HG03280 (cell line): ENCODE data around the gene LAMB4.

Experiments
- ATAC-seq: cut with Tn5 transposase; IDR thresholded peaks from one replicate; pipeline ENCODE4 v1.9.1; 2021; ENCODE audit warnings: mild to moderate bottlenecking, moderate library complexity; ENCODE audit not compliant: unreplicated experiment

Gene LAMB4

GRCh38 chr7:107999779-108000560 is 130.2 kb downstream of the LAMB4 start:
- no peak for ATAC-seq

DNA sequence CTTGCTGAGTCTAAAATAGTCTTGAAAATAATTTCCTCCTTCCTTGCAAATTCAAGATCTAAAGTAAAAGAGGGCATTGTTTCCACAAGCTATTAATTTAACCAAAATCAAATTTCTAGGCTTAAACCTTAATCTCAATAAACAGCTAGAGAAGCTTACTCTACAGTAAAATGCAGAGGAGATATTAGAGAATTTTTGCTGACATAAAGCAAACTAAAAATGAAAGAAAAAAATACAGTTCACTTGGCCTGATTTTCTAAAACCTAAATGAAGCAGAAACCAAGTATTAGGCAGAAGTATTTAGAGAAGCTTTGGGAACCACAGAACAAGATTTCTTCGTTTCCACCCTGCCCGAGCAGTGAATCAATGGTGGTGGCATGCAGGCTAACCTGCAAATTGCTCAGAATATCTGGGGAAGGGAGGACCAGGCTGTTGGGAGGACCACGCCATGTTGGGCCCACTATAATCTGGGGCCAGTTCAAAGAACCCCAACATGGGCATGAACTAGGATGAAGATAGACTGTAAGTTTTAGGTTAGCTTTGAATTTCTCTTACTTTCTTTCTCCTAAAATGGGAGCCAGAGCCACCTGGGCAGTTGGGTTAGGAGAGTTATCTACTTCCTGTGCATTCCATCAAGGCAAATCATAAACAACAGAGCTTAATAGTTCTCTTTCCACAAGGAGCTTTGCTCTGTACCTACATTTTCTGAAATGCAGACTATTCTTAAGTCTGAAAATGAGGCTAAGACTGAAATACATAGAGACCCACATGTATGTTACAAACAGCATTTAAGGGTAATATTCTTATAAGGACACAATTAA is 131.3 kb downstream of the LAMB4 start:
- no peak for ATAC-seq

GRCh38 chr7:107998150-107998549 is 132.0 kb downstream of the LAMB4 start:
- ATAC-seq, result no peak

DNA sequence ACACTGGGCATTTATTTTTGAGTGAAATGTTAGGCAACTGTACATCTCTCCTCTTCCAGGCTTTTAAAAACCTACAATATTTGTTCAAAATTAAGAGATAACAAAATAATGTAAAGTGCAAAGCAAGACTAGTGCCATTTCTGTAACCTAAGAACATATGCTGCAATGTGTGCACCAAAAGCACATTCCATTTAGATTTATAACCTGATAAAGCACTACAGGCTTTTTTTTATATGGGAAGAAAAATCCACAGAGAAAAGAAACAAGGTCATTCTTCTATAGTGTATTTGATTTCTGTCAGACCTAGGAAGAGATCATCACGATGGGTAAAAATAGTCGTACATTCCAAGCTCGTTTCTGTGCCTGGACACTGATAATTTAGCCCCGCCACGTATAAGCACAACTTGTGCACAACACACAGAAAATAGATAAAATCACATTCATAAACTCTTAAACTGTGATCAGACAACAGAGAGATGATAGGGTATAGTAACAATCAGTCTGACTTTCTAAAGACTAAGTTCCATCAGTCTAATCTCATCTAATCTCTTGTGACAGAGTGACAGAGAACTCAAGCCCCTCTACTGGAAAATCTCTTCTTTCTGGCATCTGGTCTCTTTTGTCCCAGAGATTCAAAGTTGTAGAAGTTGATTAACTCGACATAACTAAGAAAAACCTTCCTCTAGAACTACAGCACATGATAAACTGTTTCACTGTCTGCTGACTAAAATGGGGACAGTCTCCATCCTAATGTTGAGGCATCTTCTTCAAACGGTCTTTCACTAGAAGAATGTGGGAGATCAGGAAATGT is 133.9 kb downstream of the LAMB4 start:
- ATAC-seq, result no peak

GRCh38 chr7:107995184-107996071 is 134.7 kb downstream of the LAMB4 start:
- ATAC-seq, result no peak

- ATAC-seq, result no peak
Measured at GRCh38 chr7:107994421-107995030, 135.6 kb downstream of the LAMB4 start.

DNA sequence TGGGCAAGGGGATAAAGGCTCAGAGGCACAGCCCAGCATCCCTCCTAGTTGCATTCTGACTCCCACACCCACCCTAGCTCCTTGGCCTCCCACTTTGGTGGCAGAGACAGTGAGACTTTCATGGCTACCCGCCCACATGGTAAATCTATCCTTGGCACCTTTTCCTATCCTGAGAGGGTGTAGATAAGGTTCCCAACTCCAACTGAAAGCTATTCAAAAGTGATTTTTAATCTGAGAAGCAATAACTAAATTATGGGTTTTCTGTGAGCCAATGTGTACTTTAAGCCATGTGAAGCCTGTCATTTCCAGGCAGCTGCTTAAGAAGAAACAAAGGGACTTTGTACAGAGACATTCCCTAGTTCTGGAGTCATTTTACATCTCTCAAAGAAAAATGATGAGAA is 136.3 kb downstream of the LAMB4 start:
- no peak for ATAC-seq

DNA sequence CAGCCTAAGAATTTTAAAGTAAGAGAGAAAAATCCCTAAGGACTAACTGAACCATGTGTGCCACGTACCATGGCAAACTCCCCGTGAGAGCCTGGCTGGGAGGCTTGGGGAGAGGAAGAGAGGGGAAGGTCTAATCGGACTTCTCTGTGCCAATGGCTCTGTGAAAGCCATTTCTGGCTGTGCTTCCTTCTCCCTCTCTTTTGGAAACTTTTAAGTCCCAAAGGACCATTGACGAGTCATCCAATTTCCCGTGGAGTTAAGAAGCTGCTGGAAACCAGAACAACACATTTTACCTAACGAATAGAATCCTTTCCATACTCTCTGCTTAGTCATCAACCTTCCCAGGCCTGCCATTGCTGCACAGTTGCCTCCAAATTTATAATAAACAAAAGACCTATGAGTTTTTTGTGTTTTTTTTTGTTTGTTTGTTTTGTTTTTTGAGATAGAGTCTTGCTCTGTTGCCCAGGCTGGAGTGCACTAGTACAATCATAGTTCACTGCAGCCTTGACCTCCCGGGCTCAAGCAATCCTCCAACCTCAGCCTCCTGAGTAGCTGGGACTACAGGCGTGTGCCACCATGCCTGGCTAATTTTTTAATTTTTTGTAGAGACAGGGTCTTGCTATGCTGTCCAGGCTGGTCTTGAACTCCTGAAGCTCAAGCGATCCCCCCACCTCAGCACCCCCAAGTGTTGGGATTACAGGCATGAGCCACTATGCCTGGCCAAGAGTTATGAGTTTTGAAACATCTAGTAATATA is 140.4 kb downstream of the LAMB4 start:
- ATAC-seq, result no peak

- no peak for ATAC-seq
Measured at GRCh38 chr7:107982918-107983389, 147.2 kb downstream of the LAMB4 start.

DNA sequence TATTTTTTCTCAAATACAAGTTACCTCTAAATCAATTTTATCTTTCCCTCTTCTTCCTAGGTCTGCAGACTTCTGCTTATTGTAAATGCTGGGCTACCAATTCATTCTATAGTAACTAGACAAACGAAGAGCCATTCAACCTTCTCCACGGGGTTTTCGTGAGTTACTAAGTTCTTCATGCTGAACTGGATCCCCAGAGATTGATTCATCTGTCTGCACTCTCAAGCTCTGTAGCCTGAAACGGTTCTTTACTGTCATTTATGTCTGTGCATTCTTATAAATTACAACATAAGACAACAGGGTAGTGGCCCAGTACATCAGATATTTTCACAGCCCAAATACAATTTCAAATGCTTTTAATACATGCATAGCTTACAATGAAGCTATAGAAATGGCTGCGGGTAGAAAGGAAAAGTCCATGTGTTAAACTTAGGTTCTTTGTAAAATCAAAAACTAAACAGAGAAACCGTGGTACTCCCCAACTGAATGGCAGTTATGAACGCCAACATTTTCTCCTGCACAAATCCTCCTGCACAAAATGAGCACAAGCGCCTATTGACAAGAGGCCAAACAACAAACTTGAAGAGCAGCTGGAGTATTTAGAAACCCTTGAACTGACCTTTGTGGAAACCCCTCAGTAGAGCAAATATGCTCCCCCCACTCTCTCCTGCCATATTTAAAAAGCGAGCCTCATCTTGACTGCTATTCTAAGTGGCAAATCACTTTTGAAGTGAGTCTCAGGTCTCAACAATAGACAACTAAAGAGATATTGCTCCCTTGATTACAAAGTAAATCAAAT is 147.9 kb downstream of the LAMB4 start:
- ATAC-seq, result no peak

- no peak for ATAC-seq
Measured at GRCh38 chr7:107981466-107981865, 148.7 kb downstream of the LAMB4 start.

- ATAC-seq, result no peak
Measured at GRCh38 chr7:107980671-107981190, 149.4 kb downstream of the LAMB4 start.

- ATAC-seq, result no peak
Measured at GRCh38 chr7:107980171-107980570, 150.0 kb downstream of the LAMB4 start.

- ATAC-seq, result no peak
Measured at GRCh38 chr7:107978815-107979408, 151.2 kb downstream of the LAMB4 start.

- no peak for ATAC-seq
Measured at GRCh38 chr7:107977048-107977447, 153.1 kb downstream of the LAMB4 start.

DNA sequence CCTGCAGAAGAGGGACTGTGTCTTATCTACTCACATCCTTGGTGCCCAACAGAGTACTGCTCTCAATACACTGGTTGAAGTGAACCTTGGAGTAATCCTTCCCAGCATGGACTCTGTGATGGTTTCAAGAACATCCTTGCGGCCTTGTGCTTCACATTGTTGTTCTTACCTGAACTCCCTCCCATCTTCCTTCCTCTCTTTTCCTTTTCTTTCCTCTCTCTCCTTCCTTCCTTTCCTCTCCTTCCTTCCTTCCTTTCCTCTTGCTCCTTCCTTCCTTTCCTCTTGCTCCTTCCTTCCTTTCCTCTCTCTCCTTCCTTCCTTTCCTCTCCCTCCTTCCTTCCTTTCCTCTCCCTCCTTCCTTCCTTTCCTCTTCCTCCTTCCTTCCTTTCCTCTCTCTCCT is 153.5 kb downstream of the LAMB4 start:
- no peak for ATAC-seq

- ATAC-seq, result no peak
Measured at GRCh38 chr7:107975394-107976013, 154.7 kb downstream of the LAMB4 start.
